Measurements from ENCODE around the gene P2RY12.
A peak's percentile ranks its signal among the peaks of the same experiment; 100 is the strongest.

P2RY12 gene

GRCh38 chr3:151410891-151411559 is 26.5 kb upstream of the P2RY12 start:
- no peak for DNase-seq (ENCODE audit: low read depth)
- no peak for TF ChIP-seq CTCF (IDR thresholded peaks at IDR 0.05; ENCODE audit: control insufficient read depth, insufficient read depth, low read depth, low read length, missing control alignments)
- no peak overlapping the region for H3K4me3 ChIP-seq (ENCODE audit: control insufficient read depth, low read depth, low read length)

DNA sequence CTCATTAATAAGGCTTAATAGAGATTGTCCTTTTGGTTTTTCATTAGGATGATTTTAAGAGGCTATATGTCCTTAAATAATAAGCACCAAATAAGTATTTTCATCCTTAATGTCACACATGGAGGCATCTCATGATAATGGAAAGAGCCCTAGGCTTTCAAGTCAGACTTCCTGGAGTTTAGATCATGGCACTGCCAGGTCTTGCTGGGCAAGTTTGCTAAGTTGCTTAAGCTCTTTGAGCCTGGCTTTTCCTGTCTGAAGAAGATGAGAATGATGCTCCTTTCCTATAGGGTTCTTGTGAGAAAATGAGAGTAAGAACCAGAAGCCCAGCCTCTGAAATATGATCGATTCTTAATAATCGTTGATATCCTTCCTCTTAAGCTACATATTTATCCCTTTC is 23.4 kb upstream of the P2RY12 start:
- no peak for DNase-seq (ENCODE audit: low read depth)
- TF ChIP-seq CTCF (IDR thresholded peaks at IDR 0.05; ENCODE audit: control insufficient read depth, insufficient read depth, low read depth, low read length, missing control alignments), result no peak
- H3K4me3 ChIP-seq (ENCODE audit: control insufficient read depth, low read depth, low read length), result no peak overlapping the region

DNA sequence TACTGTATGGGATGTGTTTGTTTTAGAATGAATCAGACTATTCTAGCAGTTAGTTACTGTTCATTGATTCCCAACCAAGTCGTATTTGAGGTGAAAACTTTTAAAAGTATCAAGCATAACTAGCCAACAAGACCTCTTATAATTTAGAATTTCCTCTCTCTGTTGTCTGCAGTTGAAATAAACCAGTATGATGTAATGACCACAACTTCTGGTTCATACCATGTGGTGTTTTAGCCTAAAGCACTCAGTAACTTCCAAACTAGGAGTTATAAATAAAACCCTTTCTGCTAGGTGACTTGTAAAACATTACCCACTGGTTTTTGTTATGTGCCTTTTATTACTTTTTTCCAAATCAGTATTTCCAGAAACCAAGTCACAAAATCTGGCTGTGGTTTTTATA is 19.8 kb upstream of the P2RY12 start:
- TF ChIP-seq CTCF (IDR thresholded peaks at IDR 0.05; ENCODE audit: control insufficient read depth, insufficient read depth, low read depth, low read length, missing control alignments), result no peak
- DNase-seq (ENCODE audit: low read depth), result peak; percentile 90

DNA sequence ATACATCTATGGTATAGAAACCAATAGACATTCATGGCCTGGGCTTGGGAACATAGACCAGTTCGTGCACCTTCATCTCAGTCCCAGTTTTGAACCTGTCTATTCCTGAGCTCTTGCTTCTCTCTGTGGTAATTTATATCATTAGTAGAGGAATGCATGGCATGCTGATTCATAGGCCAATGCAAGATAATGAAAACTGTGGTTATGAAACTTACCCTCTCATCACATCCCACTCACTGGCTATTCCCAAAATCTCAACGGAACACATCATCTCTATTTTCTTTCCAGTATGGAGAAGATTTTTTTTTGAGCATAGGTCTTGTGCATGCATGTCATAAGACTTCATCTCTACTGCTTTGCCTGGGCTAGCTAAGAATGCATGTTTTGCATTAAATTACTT is 18.7 kb upstream of the P2RY12 start:
- peak; percentile 67 for DNase-seq (ENCODE audit: low read depth)
- no peak overlapping the region for H3K4me3 ChIP-seq (ENCODE audit: control insufficient read depth, low read depth, low read length)
- TF ChIP-seq CTCF (IDR thresholded peaks at IDR 0.05; ENCODE audit: control insufficient read depth, insufficient read depth, low read depth, low read length, missing control alignments), result no peak

More for the DNA sequence above, 19.8 kb upstream of the P2RY12 start:
- H3K4me3 ChIP-seq (ENCODE audit: control insufficient read depth, low read depth, low read length), result no peak overlapping the region

DNA sequence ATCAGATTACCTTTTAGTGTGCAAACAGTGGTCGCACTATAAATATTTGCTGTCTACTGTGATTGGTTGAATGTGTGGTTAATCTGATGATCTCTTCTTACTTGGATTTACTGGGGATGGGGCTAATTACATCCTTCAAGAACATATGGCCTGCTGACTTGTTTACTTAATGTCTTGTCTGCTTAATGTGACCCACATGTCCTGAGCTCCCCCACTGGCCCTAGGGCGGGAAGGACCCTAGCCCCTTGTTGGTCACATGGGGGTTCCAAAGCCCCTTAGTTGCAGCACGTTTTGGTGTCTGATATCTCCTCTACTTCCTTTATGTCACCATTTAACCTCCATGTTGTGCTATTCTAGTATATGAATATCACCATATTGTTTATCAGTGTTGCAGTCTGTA is 17.8 kb upstream of the P2RY12 start:
- TF ChIP-seq CTCF (IDR thresholded peaks at IDR 0.05; ENCODE audit: control insufficient read depth, insufficient read depth, low read depth, low read length, missing control alignments), result no peak
- no peak for DNase-seq (ENCODE audit: low read depth)
- H3K4me3 ChIP-seq (ENCODE audit: control insufficient read depth, low read depth, low read length), result no peak overlapping the region

DNA sequence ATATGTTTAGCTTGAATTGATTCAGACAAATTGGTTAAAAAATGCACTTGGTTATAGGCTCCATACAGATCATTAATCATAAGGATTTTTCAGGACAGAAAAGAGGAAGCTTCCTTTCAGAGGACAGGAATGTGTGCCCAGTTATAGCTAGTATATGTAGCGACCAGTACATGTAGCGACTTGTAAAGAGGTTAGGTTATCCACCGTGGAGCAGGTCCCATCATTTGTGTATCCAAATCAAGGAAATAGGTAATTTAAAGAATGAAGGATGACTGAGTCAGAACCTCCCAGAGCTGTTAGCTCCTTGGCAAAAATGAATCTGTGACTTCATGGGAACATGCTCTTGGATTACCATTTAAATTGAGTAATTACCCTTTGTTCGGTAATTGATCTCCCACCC is 15.8 kb upstream of the P2RY12 start:
- no peak for DNase-seq (ENCODE audit: low read depth)
- TF ChIP-seq CTCF (IDR thresholded peaks at IDR 0.05; ENCODE audit: control insufficient read depth, insufficient read depth, low read depth, low read length, missing control alignments), result no peak
- no peak overlapping the region for H3K4me3 ChIP-seq (ENCODE audit: control insufficient read depth, low read depth, low read length)
